Dedifferentiated amniotic fluid mesenchymal stem cell (primary cell): ENCODE results near the gene OTUD5.

Source experiments
- DNase-seq: peaks from one replicate; pipeline ENCODE4 v3.0.0-alpha.2; 2016; ENCODE audit errors: extremely low spot score

The OTUD5 gene

GRCh38 chrX:48972220-48973164 is 15.1 kb upstream of the OTUD5 start:
- DNase-seq, result no peak

DNA sequence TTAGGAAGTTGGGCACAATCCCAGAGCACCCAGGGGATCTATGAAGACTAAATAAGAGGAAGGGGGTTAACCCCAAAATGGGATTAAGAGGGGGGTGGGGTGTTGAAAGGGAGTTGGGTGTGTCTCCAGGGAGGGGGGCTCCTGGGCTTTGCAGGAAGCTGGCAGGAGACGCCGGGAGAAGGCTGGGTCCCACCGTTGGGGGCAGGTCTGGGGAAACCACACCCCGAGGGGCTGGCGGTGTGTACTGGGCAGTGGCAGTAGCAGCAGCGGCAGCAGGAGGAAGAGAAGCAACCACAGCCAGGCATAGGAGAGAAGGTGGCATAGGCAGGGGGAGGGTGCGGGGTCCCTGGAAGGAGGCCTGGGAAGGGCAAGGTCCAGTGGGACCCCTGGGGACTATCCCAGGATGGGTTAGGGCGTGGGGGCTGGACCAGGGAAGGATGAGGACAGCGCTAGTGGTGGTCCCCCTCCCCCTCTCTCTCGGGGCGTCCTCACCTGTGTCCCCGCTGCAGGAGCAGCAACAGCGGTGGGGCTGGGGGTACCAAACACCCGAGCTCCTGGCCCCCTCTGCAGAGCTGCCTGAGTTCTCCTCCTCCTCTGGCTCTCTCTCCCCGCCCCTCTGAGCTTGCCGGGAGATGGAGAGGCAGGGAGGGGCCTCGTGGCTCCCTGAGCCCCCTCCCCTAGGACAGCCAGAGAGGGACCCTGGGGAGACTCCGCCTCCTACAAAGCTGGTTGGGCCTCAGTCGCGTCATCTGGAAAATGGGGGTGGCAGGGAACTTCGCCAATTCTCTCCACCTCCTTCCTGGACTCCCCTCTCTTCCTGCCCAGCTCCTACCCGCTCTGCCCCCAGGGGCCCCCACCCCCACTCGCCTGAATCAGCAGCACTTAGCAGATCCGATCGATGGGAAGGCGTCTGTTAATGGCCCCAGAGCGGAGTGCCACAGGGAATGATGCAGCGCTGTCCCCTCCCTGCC is 14.1 kb upstream of the OTUD5 start, which contains the start of gene KCND1:
TSS of gene KCND1 (minus strand) at position 596 of the 971 bp plus-strand sequence. CDS start 1,573 bp downstream, outside the sequence.
- no peak for DNase-seq

DNA sequence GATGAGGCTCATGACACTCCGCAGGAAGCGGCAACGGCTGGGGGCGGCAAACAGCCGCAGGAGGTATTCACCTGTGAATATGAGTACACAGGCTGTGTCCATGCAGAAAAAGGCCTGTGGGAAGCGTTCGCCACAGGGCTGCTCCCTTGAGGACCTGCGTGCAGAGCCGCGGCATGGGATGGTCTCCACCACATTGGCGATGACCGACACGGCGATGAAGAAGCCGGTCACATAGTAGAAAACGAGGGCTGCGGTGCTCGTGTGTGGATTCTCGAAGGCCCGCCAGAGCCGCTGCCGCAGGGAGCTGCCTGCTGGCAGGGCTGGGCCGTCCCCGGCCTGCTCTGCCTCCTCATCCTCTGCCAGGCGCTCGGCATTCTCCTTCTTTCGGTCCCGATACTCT is 12.1 kb upstream of the OTUD5 start:
- DNase-seq, result no peak

GRCh38 chrX:48968377-48968776 is 11.0 kb upstream of the OTUD5 start:
- no peak for DNase-seq

GRCh38 chrX:48966796-48967579 is 9.6 kb upstream of the OTUD5 start:
- no peak for DNase-seq

DNA sequence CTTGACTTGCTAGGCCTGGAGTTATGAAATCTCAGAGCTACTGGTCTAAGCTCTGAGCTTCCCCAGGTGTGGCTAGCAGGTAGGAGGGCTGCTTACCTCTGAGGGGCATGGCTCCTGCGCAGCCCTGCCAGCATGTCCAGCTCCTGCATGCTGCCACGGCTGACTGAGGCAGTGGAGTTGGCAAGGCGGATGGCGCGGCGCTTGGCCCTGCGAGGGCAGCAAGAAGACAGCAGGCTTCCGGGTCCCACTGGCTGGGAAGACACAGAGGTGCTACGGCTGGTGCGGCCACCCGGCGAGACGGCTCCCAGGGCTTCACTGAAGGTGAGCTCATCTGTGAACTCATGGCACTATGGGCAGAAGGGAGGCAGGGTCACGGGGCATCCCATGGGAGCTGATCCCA is 8.6 kb upstream of the OTUD5 start:
- DNase-seq, result no peak

GRCh38 chrX:48961585-48962091 is 4.2 kb upstream of the OTUD5 start:
- DNase-seq, result no peak

DNA sequence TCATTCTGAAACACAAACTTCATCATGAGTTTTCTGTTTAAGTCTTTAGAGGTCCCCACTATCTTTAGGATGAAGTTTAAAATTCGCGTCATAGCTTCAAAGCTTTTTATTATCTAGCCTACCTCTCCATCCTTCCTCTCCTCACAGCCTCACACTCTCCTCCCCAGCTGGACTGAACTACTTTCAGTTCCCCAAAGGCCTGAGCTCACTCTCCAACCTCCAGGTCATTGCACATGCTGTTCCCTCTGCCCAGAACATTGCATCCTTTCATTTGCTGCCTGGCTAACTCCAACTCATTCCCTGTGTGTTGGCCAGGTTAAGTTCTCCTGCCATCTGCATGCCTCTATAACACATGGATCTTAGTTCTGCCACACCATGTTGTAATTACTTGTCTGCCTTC is 2.9 kb upstream of the OTUD5 start:
- no peak for DNase-seq

DNA sequence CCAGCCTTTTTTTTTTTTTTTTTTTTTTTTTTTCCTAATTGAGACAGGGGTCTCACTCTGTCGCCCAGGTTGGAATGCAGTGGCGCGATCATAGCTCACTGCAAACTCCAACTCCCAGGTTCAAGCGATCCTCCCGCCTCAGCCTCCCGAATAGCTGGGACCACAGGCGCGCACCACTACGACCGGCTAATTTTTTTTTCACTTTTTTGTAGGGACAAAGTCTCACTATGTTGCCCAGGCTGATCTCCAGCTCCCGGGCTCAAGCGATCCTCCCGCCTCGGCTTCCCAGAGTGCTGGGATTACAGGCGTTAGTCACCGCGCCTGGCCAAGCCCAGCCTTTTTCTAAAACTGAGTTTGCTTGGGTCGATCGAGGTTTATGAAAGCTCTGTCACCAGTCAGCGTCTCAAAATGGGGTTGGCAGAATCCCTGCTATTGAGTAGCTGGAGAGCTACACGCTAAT is 1.3 kb upstream of the OTUD5 start:
- DNase-seq, result peak; percentile 48

- DNase-seq, result peak; percentile 95
Observed at GRCh38 chrX:48957827-48958634, 624 bp upstream of the OTUD5 start.

- DNase-seq, result no peak
Observed at GRCh38 chrX:48956728-48957414, 536 bp downstream of the OTUD5 start.

DNA sequence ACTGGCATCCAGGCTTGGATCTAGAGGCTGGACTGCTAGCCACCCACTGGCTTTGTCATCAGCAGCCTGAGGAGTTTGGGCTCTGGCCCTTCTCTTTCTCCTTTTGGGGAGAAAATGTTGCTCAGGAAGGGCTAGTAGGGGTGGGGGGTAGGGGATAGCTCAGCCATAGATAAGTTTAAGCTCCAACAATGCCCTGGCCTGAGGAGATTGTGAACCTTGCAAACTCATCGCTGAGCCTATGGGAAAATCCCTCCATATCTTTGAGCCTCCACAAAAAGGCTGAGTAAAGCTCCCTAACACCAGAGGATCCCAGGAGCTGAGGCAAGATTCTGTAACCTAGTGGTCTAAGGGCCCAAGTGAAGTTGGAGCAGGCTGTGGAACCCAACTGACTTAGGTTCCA is 8.8 kb downstream of the OTUD5 start:
- no peak for DNase-seq

DNA sequence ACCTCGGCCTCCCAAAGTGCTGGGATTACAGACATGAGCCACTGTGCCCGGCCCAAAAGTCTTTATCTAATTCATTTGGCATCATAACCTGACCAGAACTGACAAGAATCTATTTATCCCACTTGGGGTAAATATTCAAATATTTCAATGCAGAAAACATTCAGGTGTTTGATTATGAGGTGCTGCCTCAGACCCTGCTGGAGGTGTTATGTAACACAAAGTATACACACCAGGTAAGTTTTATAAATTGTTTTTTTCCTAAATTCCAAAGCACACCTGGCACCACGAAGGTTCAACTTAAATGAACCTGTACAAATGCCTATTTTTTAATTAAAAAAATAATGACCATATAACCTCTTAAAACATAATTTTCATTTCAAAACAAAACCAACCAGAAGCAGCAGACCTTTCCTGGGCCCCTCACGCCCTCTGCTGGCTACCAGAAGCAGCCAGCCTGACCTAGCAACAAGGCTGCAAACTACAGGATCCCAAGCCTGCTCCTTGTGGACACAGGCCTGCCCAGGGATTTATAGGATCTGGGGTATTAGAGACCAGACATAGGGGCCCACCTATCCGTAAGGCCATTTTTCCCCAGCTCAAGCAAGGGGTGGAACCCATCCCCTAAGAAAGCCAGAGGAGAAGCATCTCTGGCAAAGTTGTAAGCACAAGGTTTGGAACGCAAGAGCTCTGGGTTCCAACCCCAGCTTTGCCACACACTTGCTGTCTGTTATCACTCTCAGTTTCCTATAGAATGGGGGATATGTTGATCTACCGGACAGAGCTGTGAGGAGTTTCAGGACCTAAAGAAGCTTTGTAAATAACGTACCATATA is 11.7 kb downstream of the OTUD5 start:
- DNase-seq, result peak; percentile 24

- no peak for DNase-seq
Observed at GRCh38 chrX:48942895-48943294, 14.5 kb downstream of the OTUD5 start.

DNA sequence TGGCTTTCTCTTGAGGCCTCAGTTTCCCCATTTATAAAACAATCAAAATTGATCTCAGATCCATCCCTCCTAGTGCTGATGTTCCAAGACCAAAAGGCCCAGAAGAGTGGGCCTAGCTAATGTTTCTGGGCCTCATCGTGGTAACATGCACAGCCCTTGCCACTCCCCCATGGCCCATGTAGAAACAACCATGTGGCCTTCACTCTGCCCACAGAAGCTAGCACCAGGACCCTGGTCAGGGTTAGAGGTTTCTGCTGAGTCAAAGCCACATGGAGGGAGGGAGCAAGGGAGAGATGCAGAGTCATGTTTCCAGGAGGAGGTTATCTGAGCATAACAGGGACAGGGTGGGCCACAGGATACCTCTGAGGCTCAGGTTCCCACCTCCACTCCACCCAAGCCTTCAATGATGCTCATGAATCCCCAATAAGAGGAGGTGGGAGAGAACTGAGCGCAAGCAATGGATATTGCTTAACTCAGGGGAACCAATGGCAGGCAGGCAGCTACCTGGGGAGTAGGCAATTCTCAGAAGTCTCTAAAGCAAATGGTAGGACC is 16.9 kb downstream of the OTUD5 start:
- DNase-seq, result no peak

DNA sequence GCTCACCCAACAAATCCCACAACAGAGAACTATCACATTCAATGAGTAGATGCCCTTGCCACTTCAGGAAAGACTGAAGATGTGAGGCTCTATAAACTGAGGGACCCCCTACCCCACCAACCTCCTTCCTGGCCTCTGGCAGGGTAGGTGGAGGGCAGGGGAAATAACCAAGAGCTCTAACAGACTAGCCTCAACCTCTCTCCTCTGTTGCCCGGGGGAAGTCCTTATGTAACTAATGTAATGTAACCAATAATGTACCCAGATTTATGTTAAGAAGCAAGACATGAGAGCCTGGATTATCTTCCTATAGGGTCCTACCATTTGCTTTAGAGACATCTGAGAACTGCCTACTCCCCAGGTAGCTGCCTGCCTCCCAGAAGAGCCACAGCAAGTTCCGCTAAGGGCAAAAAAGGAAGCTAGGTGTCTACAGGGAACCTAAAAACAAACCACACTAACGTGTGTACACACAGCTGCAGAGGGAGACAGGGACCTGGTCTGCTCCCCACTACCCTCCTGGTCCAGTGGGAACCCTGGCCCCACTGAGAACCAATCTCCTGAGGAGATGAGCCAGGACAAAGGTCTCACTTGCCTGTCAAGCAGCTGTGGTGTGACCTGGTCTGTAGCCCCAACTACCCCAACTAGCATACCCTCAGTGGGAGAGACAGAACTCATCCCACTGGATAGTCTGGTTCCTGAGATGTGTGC is 17.7 kb downstream of the OTUD5 start:
- DNase-seq, result no peak

DNA sequence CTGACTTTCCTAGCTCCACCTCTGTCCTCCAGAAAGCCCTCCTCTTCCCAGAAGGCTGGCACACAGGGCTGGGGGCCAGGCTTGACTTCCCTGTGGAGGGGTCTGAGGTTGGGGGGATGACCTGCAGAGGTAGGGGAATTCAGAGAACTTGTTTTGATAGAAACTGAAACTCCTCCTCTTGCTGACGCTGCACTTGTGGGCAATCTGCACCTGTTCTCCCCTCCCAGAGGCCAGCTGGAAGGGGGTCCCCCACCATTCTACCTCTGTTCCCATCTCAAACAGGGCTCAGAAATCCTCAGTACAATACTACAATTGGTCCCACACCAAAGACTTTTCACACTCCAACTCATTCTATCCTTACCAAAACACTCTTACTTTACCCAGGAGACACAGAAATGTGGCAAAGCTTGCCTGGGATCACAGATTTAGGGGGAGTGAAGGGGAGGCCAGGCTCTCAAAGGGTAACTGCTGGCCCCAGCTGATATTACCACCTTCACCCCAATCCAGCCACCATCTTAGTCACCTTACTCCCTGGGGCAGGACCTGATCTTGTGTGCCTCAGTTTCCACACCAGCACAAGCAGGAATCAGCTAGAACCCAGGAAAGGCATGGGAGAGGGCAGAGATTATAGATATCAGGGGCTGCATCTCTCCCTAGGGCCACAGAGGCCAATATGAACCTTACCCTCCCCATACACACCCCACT is 18.5 kb downstream of the OTUD5 start:
- DNase-seq, result no peak
